Measurements from ENCODE around the gene CRYBB2.

Gene CRYBB2

DNA sequence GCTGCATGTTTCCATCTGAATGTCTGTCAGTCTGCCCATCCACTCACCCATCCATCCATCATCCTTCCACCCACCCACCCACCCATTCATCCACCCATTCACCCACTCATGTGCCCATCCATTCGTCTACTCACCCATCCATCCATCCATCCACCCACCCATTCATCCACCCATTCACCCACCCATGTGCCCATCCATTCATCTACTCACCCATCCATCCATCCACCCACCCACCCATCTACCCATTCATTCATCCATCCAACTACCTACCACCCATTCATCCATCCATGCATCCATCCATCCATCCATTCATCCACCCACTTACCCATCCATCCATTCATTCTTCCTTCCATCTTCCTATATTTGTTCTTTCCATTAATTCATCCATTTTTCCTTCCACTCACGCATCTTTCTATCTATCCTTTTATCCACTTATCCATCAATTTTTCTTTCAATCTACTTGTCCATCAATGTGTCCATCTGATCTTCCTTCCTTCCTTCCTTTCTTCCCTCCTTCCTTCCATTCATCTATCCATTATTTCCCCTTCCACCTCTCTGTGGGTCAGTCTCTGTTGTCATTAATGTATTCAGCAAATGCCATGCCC is 11.8 kb upstream of the CRYBB2 start:
- Mint-ChIP-seq H3K27ac (peak overlapping the region; percentile 36), H3K9me3 (no peaks in the 10 kb centered on the region), H3K4me3 (no peak overlapping the region), H3K27me3 (ENCODE audit: low read depth, poor library complexity) (peaks cover 10% of the 10 kb centered on the region), H3K4me1 (no peaks in the 10 kb centered on the region), H3K36me3 (ENCODE audit: low read depth) (no peaks in the 10 kb centered on the region)
- TF ChIP-seq, protein P1, sequence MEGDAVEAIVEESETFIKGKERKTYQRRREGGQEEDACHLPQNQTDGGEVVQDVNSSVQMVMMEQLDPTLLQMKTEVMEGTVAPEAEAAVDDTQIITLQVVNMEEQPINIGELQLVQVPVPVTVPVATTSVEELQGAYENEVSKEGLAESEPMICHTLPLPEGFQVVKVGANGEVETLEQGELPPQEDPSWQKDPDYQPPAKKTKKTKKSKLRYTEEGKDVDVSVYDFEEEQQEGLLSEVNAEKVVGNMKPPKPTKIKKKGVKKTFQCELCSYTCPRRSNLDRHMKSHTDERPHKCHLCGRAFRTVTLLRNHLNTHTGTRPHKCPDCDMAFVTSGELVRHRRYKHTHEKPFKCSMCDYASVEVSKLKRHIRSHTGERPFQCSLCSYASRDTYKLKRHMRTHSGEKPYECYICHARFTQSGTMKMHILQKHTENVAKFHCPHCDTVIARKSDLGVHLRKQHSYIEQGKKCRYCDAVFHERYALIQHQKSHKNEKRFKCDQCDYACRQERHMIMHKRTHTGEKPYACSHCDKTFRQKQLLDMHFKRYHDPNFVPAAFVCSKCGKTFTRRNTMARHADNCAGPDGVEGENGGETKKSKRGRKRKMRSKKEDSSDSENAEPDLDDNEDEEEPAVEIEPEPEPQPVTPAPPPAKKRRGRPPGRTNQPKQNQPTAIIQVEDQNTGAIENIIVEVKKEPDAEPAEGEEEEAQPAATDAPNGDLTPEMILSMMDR (IDR thresholded peaks at IDR 0.05), result no peak
- DNase-seq, result no peak

DNA sequence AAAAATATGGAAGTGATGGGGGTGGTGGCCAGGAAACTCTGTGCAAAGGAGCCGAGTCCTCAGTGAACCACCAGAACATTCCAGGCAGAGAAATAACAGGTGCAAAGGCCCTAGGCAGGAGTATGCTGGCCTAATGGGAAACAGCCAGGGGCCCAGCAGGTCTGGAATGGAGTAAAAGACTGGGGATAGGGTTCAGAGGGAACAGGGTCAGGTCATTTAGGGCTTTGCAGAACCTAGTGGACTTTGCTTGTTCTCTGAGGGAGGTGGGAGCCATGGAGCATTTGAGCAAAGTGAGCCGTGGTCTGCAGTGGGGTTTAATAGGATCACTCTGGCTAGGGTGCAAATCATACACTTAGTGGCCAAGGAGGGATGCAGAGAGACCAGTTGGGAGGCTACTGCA is 11.1 kb upstream of the CRYBB2 start:
- no peaks in the 10 kb centered on the region for H3K4me1 Mint-ChIP-seq
- H3K4me3 Mint-ChIP-seq, result no peak overlapping the region
- TF ChIP-seq, protein P1 (IDR thresholded peaks at IDR 0.05), result no peak
- peaks cover 5% of the 10 kb centered on the region for H3K9me3 Mint-ChIP-seq
- no peak overlapping the region for H3K27ac Mint-ChIP-seq
- DNase-seq, result no peak
- H3K36me3 Mint-ChIP-seq (ENCODE audit: low read depth), result no peaks in the 10 kb centered on the region
- peaks cover 11% of the 10 kb centered on the region for H3K27me3 Mint-ChIP-seq (ENCODE audit: low read depth, poor library complexity)

DNA sequence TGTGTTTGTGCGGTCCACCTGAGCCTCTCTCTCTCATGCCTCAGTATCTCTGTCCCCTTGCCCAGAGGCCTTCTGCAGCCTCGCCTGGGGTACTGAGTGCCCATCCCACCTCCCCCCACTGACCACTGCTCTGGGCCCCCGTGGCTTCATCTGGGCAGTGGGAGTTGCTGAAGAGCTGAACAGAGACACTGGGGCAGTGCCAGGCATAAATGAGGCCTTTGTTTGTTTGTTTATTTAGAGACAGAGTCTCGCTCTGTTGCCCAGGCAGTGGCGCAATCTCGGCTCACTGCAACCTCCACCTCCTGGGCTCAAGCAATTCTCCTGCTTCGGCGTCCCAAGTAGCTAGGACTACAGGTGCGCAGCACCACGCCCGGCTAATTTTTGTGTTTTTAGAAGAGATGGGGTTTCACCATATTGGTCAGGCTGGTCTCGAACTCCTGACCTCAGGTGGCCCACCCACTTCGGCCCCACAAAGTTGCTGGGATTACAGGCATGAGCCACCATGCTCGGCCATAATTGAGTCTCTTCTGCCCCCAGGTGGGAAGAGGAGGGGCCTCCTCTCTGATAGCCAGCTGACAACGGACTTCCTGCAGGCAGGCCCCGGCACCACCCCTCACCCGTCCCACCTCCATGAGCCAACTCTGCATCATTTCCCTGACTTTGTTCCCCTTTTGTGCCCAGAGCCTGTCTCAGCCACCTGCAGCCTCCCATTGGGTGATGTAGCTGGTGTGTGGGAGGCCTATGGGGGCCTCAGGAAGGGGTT is 10.5 kb upstream of the CRYBB2 start:
- H3K27ac Mint-ChIP-seq, result no peak overlapping the region
- H3K36me3 Mint-ChIP-seq (ENCODE audit: low read depth), result peaks cover 3% of the 10 kb centered on the region
- TF ChIP-seq, protein P1 (IDR thresholded peaks at IDR 0.05), result no peak
- no peaks in the 10 kb centered on the region for H3K4me1 Mint-ChIP-seq
- DNase-seq, result no peak
- H3K4me3 Mint-ChIP-seq, result no peak overlapping the region
- H3K9me3 Mint-ChIP-seq, result peaks cover 11% of the 10 kb centered on the region
- peaks cover 14% of the 10 kb centered on the region for H3K27me3 Mint-ChIP-seq (ENCODE audit: low read depth, poor library complexity)

DNA sequence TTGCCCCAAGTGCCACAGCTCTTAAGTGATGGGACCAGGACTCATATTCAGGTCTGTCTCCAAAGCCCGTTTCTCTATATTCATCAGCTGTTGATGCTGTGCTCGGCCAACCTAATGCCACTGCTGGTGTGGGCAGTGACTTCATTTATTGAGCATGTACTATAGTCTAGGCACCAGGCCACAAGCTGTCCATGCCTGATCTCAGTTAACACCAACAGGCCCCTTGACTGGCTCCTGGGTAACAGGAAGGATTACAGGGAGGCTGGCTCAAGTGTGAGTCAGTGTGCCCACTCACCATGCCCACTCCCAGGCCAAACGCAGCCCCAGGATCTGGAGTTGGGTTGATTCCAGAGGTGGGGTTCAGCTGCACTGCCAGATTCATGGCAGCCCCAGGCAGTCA is 8.6 kb upstream of the CRYBB2 start:
- no peak for DNase-seq
- Mint-ChIP-seq H3K27ac (no peak overlapping the region), H3K27me3 (ENCODE audit: low read depth, poor library complexity) (peaks cover 20% of the 10 kb centered on the region), H3K9me3 (peaks cover 21% of the 10 kb centered on the region), H3K4me3 (no peak overlapping the region), H3K36me3 (ENCODE audit: low read depth) (peaks cover 3% of the 10 kb centered on the region), H3K4me1 (no peaks in the 10 kb centered on the region)
- TF ChIP-seq, protein P1 (IDR thresholded peaks at IDR 0.05), result no peak

DNA sequence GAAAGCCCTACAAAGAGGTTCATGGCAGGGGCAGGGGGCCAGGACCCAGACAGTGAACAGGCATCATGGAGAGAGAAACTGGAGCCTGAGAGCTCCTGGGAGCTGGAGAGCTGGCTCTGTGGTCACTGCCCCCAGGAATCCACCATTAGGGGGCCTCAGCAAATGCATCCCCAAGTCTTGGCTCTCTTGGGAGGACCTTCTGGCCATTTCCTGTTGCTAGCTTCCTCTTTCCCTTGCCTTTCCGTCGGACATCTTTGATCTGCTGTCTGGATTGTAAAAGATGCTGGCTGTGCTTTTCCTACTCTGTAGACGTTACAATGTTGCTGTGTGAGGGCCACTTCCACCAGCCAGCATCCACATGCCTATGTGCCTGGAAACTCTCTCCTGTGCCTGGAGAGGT is 7.1 kb upstream of the CRYBB2 start:
- H3K27ac Mint-ChIP-seq, result no peak overlapping the region
- TF ChIP-seq, protein P1 (IDR thresholded peaks at IDR 0.05), result no peak

DNA sequence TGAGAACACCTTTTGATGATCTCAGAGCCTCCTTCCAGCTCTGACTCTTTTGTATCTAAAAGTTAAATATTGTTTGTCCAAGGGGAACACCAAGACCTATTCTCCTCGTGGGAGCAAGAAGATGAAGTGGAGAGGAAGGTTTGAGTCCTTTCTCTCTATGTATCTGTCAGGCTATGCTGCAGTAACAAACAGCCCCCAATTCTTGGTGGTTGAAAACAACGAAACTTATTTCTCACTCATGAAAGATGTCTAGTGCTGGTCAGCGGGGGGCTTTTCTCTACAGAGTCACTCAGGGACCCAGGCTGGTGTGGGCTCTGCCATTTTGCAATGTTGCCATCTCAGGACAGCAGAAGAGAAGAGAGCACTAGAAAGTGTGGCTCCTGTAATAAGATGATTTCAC is 6.2 kb upstream of the CRYBB2 start:
- Mint-ChIP-seq H3K36me3 (ENCODE audit: low read depth) (peaks cover 3% of the 10 kb centered on the region), H3K27me3 (ENCODE audit: low read depth, poor library complexity) (peaks cover 15% of the 10 kb centered on the region), H3K4me1 (no peaks in the 10 kb centered on the region), H3K9me3 (peaks cover 21% of the 10 kb centered on the region), H3K27ac (no peak overlapping the region), H3K4me3 (no peak overlapping the region)
- TF ChIP-seq, protein P1 (IDR thresholded peaks at IDR 0.05), result no peak
- DNase-seq, result no peak

More for the DNA sequence above, 7.1 kb upstream of the CRYBB2 start:
- Mint-ChIP-seq H3K27me3 (ENCODE audit: low read depth, poor library complexity) (peaks cover 19% of the 10 kb centered on the region), H3K36me3 (ENCODE audit: low read depth) (peaks cover 3% of the 10 kb centered on the region), H3K4me3 (no peak overlapping the region), H3K4me1 (no peaks in the 10 kb centered on the region), H3K9me3 (peaks cover 21% of the 10 kb centered on the region)
- no peak for DNase-seq

All from nephron progenitor cell (in vitro differentiated cells).